DLD1 (cell line): ENCODE data around the gene TYK2.
"Not testable (repeated sequence)": the region's sequence is repeated elsewhere in the genome, so short reads cannot be mapped to it uniquely, and the experiment has no call there.

Source experiments
- in situ Hi-C: cut with HindIII; loops from 2 replicates; pipeline ENCODE4 v1.10.0; 2017; ENCODE audit warnings: low sequenced_read_pairs

The TYK2 gene

DNA sequence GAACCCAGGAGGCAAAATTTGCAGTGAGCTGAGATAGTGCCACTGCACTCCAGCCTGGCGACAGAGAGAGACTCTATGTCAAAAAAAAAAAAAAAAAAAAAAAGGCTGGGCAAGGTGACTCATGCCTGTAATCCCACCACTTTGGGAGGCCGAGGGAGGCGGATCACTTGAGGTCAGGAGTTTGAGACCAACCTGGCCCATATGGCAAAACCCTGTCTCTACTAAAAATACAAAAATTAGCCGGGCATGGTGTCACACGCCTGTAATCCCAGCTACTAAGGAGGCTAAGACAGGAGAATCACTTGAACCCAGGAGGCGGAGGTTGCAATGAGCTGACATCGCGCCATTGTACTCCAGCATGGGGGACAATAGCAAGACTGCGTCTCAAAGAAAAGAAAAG, 43.6 kb downstream of the TYK2 start:
- in situ Hi-C loops, result not testable (repeated sequence)

DNA sequence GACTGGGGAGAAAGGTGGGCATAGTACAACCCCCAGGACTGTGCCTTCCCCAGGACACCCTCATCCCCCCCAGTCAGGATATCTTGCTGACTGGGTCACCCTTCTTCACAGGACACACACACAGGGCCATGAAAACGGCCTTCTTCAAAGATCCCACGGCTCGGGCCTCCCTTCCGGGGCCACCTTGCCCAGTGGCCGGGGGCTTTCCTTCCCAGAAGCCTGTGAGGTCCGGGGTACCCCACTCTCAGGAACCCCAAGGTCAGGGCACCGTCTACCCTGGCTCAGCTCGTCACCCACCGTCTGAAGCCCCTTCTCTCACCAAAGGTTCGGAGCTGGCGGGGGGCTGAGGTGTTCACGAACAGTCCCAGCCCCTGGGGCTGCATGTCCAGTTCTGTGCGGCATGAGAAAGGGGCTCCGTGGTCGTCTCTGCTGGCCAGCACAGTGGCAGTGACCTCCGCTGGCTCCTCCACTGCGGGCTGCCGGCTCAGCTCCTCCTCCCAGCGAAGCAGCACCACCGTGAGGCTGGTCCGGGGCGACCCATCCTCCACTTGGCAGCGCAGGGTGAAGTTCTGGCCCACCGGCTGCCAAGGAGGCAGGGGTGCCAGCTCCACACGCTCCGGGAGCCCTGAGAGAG, 44.9 kb downstream of the TYK2 start:
- in situ Hi-C loops, result no loop called here

GRCh38 chr19:10334588-10335351, 45.6 kb downstream of the TYK2 start:
- in situ Hi-C loops, result no loop called here

GRCh38 chr19:10333758-10334587, 46.4 kb downstream of the TYK2 start:
- in situ Hi-C loops, result no loop called here

DNA sequence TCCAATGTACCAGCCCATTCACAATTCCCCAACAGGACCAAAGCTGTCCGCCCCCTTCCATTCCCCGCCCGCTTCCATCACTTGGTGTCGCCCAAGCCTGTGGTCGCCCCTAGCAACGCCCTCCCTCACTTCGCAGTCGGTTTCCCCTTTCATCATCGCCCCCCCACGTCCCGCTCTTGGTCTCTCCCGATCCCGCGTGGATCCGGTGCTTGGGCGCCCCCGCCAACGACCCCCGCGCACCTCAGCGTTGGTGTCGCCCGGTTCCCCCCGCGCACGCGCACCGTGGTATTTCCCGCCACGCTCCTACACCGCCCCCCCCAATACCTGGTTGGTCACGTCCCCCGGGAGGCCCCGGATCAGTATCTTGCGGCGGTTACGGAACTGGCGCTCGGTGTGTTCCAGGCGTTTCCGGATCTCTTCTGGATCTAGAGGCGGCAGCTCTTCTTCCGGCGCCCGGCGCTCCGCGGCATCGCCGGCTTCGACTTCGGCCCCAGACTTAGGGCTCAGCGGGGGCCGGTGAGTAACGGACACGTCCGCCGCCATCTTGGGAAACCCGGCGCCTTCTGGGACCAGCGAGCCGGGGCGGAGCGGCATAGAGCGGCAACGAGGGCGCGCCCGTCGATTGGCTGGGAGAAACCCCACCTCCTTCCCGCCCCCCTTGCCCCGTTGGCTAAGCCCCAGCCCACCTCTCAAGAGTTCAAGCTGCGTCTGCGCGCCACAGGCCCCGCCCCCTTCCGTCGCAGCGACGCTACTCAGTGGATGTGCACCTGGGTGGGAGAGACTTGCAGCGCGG, 47.2 kb downstream of the TYK2 start, which contains the start of gene RAVER1:
Gene RAVER1 (minus strand): TSS at position 565 of the 793 bp plus-strand sequence. CDS start 22 bp downstream, at position 543.
- in situ Hi-C loops, result no loop called here

- in situ Hi-C loops, result no loop called here
Observed at GRCh38 chr19:10332158-10332964, 48.0 kb downstream of the TYK2 start.

DNA sequence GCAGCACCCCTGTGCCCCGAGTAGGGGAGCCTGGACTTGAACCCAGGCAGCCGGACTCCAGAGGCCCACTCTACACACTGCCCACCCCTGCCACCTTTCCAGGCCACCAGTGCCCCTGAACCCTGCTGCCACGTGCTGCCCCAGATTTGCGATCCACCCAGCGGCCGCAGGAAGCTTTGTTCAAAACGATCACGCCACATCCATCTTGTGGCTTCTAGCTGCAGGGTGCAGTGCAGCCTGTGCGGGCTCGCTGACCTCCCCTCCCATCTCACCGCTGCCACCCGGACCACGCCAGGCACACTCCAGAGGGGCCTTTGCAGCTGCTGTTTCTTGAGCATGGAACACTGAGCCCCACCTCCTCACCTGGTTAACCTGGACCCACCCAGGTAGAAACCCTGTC, 50.8 kb downstream of the TYK2 start:
- in situ Hi-C loops, result no loop called here

DNA sequence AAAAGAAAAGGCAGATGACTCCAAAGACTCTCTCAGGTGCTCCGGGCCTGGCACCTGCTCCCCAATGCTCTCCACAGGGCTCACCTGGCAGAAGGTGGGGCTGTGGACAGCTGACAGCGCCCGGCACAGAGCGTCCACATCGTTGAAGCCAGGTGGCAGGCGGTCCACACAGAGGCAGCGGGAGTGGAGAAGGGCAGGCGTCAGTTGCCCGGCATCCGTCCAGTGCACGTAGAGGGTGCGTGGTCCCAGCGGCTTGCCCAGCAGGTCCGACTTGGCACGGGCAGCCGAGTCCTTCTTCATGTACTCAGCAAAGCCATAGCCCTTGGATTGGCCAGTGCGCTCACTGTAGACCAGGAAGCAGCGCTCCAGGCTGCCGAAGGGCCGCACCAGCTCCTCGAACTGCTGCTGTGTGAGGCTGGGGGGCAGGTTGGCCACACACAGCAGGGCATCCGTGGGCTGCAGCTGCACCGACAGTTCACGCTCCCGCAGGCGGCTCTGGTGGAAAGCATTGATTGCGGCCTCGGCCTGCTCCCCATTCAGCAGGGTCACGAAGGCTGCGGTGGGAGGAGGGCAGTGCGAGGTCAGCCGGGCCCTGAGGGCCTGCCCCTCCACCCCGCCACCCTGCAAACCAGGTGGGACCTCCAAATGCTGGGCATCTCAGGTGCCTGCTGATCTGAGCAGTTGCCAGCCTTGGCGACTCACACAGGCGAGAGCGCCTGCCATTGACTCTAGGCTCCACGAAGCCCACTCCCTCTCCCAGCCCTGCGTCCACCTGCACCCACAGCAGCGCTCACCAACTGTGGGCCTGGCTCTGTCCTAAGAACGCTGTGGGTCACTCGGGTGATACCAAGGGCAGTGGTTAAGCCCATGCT, 51.6 kb downstream of the TYK2 start:
- in situ Hi-C loops, result no loop called here

DNA sequence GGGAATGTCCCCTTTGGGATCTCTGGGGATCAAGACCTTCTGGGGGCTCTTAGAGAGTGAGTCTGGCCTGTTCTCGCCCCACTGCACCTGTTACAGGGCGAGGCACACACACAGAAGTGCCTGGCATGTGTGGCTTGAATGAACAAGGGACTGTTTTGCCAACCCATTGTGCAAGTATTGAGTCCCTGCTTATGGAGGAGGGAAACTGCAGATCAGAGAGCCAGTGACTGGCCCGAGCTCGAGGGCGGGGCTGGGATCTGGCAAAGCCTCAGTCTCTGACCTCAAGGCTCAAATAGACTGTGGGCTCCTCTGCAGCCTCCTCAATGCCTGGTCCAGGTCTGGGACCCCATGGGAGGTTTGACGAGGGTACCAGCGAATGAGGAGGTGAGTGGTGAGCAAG, 52.6 kb downstream of the TYK2 start:
- in situ Hi-C loops, result no loop called here

- in situ Hi-C loops, result no loop called here
Observed at GRCh38 chr19:10325732-10326131, 54.6 kb downstream of the TYK2 start.

- in situ Hi-C loops, result no loop called here
Observed at GRCh38 chr19:10321874-10322835, 58.2 kb downstream of the TYK2 start.

GRCh38 chr19:10321417-10321797, 59.0 kb downstream of the TYK2 start:
- in situ Hi-C loops, result no loop called here

DNA sequence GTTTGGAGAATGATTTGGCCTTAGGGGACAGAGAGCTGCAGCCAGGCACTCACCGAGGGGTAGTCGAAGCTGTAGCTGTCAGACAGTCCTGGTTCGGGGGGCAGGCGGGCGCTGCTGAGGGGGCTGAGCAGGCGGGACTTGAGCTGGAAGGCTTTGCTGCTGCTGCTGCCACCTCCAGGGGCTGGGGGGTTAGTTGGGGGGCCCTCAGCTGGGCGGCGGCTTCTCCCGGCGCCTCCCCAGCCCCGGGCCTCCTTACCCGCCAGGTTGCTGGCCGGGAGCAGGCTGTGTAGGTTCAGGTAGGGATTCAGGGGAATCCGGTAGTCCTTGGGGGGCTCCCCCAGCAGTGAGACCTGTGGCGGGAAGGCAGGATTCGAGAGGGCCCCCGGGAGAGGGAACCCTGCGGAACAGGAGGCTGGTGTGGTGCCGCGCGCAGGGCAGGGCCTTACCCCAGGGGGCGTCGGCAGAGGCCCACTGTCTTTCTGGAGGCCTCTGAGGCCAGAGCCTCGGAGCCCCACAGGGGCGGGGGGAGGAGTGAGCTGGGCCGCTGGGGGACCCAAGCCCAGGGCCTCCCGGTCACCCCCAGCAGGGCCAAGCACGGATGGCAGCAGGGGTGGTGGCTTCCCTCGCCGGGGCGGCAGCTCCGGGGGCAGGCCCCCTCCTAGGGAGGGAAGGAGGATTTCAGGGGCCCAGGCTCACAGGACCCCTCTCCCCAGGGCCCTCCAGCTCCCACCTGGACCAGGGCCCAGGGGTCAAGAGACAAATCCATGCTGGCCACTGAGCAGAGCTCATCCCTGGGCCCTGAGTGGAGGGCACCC, 59.6 kb downstream of the TYK2 start:
- in situ Hi-C loops, result no loop called here

- in situ Hi-C loops, result no loop called here
Observed at GRCh38 chr19:10318807-10319682, 61.3 kb downstream of the TYK2 start.

DNA sequence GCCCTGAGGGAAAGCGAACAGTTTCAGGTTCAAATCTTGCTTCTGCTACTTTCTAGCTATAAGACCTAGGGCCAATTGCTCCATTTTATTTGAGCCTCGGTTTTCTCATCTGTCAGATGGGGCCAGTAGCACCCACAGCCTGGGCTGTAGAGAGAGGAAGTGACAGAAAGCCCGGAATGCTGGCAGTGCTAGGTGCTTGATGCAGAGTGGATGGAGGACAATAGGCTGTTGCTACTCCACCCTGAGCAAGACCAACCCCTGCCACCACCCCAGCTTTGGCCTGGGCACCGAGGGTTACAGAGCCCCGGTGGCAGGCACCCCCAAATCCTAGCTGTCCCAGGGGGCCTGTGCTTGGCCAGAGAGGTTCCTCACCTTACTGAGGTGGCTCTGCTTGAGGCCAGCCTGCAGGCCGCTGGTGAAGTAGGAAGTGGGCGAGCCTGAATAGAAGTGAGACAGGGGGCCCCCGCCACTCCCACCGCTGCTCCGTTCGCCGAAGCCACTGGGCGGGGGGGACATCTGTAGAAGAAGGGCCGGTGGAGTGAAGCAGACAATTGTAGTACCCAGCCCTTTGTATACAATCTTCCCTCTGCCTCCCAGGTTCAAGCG, 62.4 kb downstream of the TYK2 start:
- in situ Hi-C loops, result no loop called here
